Measurements from ENCODE around the gene ALDH1A1.

The ALDH1A1 gene

DNA sequence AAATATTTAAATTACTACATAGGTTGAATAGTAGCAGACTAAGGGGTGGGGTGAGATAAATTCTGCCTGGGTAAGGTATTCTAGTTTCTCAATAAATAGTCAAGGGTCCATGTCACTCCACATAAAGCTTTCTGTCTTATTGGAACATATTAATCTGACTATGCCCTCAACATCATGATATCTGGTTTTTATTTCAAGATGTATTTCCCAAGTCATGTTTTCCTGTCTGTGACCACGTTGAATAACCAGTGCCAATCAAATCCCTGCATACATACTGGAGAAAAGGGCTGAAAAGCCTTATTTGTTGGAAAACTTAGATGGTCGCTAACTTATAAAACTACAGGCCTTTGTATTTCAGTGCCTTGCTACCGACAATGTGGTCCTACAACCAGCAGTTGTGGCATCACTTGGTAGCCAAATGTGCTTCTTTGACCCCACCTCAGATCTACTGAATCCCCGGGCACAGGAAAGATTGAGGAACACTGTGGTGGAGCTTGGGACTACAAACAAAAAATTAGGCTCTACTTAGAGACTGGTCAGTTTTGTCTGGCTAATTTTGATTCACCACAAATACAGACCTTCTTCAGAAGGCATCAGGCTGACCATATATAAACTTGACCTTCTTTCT, 39.4 kb downstream of the ALDH1A1 start:
- DNase-seq = no peak

DNA sequence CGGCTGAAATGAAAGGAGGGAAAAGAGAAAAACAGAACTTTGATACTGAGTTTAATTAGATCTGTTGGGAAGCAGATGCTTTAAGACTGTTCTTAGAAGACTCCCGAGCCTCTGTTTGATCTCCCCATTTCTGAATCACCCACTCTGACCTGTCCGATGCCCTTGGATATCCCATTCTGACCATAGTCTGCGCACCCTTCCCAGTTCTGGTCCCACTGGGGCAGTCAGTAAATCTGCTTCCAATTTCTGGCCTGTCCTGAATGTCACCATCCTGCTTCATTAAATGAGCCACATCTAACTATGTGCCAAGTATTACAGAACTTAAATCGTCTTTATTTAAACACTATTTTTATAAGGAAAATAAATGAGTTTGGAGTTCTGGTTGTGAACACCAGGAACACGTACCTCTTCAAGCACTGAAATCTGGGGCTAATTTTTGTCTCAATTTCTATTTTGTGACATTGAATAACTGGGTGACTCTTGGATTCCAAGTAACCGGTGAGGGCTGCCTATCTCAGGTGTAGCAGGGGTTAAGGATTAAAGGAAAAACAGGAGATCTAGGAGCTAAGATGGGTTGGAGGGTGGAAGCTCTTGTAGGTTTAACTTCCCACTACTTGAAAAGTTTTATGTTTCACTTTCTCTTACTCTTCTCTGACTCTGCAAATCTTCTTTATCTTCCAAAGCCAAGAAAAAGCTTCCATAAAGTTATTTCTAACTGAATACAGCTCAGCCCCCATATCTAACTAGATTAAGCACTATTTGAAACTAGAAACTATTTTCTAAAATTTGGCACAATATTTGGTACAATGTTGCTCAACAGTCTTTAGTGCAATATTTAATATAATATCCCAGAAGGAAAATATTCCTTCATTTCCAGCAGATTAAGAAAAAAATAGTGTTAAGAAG, 40.1 kb downstream of the ALDH1A1 start:
- no peak for DNase-seq

DNA sequence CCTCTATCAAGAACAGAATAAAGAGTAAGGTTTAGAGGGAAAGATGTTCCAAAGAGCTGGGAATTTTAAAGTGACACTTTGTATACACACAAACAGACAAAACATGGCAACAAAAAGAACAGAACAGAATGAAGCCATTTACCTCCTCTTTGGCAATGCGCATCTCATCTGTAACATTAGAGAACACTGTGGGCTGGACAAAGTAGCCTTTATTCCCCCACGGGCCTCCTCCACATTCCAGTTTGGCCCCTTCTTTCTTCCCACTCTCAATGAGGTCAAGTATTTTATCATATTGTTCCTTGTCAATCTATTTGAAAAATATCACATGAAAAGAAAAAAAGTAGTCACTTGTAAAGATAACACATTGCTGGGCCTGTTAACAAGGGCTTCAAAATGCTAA, 41.0 kb downstream of the ALDH1A1 start:
- no peak for DNase-seq

DNA sequence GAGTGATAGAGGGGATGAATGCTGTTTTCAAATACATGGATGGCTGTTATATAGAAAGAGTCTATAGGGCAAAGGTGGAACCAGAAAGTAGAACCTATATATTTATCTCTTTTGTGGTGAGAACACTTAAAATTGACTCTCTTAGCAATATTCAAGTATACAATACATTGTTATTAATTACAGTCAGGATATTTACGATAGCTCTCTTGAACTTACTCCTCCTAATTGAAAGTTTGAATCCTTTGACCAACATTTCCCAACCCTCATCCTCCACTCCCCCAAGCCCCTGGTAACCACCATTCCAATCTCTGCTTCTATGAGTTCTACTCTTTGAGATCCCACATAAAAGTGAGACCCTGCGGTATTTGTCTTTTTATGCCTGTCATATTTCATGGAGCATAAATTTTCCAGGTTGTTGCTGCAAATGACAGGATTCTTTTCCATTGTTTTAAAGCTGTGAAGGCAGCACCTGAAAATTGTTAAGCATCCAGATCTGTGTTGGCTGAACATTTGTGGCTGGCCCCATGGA, 41.5 kb downstream of the ALDH1A1 start:
- no peak for DNase-seq

DNA sequence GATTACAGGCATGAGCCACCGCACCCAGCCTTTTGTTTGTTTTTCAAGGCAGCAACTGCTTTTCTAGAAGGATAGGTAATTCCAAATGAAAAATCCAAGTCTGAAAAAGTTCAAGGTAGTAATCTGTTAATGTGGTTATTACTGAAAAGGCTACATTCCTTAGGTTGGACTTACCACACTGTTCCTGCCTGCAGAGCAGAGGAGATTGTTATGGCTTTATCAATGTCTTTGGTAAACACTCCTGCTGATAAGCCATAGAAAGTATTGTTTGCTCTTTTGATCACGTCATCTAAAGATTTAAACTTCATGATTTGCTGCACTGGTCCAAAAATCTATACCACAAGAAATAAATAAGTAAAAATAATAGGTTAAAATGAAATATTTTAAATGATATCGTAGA, 43.4 kb downstream of the ALDH1A1 start:
- DNase-seq = no peak

DNA sequence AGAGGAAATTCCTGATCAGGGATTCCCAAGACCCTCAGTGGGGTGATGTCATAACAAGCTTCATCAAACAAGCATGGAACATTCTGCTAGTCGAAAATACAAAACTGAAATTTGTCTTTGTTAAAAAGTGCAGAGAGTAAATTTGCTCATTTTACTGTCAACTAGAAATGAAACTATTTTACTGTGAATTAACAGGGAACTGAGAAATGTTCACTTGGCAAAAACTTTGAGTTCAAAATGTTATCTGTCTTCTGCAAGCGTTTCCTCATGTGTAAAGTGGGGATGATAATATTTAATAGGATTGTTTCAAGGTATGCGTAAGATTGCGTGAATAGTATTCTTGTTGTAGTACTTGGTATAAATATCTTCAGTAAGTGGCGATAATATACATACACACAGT, 45.4 kb downstream of the ALDH1A1 start:
- no peak for DNase-seq

DNA sequence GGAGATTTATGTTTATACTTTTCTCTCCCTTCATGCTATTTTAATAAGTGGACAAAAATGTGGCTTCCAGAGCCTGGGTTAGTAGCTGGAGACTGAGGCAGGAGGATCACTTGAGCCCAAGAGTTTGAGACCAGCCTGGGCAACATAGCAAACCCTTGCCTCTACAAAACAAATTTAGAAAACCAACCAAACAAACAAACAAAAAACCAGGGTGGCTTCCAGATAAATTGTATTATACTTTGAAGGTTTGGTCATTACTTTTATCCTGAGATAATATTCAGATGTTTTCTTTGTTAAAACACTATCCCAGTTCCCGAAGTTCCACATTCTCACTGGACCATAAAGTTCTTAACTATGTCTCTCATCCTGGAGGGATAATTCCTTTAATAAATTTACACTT, 46.0 kb downstream of the ALDH1A1 start:
- DNase-seq = no peak

DNA sequence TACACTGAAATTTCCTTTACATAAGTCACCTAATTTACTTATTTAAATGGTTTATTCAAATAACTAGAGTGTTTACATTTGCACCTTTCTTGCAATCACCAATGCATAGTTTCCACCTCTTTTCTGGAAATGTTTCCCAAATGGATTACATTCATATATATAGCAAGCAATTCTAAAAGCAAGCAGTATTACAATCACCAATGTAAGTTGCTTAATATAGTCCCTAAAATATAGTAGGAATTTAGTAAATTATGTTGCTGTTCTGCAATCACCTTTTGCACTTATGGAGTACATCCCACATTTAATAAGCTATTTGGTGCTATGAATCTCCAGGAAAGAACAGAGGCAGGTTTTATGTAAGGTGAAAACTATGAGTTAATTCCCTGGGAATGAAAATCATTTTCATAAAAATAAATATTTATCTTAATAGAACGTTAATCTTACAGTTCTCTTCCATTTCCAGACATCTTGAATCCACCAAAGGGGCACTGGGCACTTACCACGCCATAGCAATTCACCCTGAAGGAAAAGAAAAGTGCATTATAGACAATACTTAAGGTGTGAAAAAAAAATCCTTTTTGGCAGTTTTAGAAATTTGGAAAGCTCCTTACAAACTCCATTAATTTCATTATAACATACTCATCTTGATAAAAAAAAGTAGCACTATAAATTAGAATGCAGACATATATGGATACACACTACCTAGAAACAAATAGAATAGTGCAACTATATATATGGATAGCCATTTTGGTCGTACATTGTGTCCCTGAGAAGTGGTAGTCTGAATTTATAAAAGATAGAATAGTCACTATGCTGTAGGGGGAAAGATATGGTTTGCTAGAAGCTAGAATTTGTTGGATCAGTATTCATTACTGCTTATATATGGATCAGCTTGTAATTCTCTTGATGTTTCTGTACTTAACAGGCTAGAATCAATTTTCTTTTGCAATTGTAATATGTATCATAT, 47.1 kb downstream of the ALDH1A1 start:
- DNase-seq = no peak

DNA sequence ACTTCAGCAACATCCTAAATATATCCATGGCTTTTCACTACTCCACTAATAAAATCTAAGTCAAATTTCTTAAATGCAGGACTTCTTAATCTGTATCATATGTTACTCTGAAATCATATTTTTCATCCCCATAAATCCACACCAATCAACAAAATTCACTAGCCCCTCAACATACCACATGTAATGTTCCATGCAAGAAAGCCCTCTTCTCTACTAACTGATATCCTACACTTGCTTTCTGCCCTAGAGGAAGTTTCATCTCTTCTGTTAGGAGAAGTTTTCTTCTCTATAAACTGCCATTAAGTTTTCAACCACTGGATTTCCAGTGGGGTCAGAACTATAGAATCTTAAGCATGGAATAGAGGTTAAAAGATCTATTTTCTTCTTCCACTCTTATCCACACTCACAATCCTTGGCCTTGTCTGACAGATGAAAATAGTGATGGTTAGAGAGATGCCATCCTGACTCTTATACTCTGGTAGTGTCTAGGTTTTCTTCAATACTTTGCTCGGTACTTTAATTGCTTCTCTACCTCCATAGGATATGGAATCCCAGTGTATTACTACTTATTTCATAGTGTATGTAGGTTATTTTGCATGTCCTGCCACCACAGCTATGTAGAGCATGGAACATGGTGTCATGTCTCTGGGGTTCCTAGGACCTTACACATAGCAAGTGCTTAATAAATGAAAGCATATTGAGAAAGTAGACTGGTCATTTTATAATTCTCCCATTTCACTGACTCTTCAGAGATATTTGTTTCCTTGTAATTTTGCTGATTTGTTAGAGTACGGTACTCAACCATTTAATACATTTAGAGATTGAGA, 48.4 kb downstream of the ALDH1A1 start:
- DNase-seq = no peak

DNA sequence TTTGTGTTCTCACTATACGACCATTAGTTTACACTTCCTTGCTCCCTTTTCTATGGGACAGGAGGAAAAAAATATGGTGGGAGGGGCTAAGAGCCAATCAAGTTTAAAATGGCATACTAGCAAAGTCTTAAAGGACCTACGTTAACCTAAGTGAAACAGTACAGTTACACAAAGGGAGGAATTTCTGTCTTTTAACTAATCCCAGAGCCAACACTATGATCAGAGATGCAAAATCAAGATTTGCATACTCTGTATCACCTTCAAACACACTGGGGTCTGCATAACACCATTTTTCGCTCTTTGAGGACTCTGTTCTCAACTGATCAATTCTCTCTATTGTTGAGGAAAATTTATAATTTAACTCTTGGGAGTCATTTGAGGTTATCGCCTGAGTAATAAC, 49.8 kb downstream of the ALDH1A1 start:
- no peak for DNase-seq

DNA sequence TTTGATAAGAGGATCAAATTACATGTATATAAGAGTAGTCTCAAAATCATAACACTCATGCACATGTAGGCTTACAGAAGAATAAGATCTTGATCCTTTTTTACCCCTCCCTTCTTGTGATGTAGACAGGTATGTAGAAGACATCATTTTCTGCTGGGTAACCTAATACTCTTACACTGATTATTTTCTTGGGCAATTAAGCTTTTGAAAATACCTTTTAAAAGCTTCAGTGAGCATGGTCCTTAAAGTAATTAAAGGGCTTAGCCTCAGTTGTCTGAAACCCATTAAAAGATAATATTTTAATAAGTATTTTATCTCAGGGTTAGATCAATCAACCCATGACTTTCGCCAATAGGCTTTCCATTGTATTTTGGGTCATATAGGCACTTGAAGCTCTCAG, 50.6 kb downstream of the ALDH1A1 start:
- DNase-seq = no peak

DNA sequence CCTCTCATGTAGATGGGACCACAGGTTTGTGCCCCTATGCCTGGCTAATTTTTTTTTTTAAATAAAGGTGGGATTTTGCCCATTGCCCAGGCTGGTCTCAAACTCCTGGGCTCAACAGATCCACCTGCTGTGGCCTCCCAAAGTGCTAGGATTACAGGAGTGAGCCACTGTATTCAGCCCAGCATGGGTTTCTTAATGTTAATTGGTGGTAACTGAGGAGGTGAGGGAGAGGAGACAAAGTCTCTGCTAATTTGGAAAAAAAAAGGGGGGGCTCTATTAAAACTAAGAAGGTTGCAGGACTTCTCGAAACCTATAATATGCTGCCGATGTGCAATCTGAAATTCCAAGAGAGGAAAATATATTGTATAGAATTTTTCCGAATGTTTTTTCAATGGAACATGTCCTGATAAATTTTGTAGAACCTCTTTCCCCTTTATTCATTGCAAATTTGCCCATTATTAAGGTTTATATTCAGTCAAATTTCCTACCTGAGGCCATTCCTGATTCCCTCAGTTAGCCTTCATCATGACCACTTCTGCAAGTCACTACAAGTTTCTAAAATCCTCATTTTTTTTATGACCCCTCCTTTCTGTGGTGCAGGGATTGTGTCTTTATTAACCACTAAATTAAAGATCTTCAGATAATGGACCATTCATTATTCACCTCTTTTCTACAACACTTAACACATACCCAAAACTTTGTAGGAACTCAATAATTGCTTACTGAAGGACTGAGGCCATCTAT, 52.9 kb downstream of the ALDH1A1 start:
- DNase-seq = no peak

DNA sequence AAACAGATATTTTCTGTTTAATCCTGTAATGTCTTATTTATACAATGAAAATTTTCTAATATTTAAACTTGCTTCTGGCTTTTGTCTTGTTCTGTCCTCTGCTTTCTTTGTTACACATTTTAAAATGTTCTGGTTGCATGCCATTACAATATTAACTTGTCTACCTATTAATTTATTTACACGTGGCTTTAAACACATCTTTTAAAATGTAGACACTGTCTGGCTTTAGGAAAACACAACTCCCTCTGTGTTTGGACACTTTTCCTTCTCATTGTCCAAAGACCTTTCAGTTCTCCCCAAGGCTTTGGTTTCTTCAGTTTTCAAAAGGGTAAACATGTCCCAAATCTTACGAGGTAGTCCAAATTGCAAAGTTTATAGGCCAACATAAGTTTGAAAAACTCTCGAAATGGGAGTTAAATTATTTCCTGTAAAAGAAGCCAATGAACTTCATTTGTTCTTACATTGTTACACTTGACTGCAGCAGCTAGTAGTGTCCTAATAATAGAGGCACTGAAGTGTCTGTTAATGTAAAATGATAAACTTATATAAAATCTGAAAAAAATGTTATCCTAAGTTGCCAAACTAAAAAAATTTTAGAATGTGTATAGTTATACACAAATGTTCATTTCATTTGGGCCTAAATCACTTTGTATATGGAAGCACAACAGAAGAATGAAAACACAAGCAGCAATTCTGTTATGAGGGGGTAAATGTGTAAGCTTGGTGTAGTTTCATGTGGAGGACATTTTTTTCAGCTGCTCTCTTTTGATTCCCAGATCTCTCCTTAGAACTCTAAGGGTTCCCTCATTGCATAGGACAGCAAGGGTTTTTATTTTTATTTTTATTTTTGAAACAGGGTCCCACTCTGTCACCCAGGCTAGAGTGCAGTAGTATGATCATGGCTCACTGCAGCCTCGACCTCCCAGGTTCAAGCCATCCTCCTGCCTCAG, 53.8 kb downstream of the ALDH1A1 start:
- no peak for DNase-seq

DNA sequence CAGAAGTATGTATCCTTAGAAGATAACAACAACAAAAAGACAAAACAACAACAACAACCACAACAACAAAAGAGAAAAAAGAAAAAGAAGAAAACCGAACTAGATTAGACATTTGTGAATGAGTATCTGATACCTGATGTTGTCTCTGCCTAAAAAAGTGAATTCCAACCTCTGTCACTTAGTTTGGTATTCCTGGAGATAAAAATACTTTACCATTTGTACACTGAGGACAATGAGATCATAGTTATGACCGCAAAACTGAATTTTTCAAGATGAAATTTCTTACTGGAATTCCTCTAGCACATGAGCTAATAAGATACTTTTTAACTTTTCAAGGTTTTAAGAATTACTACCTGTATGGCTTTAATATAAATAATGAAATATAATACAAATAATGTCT, 54.5 kb downstream of the ALDH1A1 start:
- no peak for DNase-seq

DNA sequence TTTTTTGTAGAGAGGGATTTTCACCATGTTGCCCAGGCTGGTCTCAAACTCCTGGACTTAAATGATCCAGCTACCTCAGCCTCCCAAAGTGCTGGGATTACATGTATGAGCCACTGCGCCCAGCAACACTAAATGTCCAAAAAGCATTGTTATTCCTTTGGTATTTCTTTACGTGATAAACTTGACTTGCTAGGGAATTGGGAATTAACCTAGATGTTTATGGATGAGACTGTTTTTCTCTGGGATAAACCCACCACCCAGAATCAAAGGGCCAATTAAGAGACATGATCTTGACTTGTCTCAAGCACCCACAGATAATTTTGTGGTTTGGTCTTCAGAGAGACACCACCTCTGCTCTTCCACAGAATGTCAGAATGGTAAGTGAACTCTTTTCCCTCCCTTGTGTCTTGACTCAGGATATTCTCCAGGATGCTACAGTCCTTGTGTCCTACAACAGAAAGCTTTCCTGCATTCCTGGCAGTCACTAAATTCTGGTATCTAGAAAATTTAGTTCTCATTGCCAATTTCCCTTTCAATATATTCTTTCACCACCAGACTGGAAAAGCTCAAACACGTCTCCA, 55.7 kb downstream of the ALDH1A1 start:
- DNase-seq = no peak

DNA sequence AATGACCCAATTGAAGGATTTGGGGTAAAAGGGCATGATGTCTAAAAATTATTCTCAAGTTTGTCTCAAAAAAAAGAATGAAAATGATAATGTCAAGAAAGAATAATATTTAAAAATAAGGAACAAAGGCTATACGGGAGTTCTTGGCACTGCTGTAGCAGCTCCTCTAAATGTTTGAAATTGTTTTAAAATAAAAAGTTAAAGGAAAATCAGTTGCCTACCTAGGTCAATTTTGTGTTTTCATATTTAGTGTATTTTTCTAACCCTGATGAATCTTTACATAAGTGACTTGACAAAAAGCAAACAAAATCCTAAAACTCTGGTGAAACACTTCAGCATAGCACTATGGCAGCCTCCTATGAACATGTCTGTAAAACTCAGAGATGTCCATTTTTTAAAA, 56.4 kb downstream of the ALDH1A1 start:
- no peak for DNase-seq

DNA sequence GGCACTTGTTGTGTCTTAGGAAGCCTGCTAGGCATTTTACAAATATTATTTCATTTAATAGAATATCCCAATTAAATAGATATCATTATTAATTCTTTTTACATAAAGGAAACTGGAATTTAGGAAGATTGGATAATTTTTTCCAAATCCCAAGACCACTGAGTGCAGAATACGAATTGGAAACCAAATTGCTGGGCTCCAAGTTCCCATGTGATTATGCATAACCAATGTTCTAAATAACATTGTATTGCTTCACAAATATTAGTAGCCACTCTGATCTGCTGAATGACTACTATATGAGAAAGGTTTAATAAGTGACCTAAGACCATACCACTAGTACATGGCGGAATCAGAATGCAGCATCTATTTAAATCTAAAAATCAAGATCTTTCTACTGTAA, 57.7 kb downstream of the ALDH1A1 start:
- DNase-seq = no peak

DNA sequence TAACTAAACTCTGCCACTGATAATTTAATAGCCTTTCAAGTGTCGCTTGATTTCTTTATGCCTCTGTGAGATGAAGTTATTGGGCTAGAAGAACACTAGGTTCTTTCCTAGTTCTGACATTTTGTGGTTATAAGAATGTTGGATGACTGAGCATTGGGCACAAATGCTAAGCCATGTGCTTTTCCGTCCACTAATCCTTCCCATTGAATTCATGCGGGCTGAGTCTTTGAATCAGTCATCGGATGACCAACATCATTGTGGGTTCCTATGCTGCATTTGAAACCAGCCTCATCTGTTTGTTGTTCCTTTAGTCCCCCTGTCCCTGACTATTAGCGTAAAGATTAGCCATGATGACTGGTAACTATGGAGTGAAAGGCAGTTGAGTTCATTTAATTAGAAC, 58.5 kb downstream of the ALDH1A1 start:
- no peak for DNase-seq

DNA sequence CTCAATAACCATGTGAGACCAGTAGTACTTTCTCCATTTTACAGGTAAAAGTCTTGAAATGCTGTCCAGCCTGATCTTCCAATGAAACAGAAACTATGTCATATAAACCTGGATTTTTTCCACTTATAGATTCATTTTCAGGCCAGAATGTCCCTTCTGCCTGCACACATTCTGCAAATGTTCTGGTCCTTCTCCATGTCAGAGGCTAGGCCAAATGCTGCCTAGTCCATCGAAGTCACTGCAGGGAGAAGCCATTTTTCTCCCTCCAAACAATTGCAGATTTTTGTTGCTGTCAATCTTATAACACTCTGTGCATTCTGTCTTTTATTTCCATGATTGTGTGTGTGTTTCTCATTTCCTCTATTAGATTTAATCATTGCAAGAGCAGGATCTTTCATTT, 59.4 kb downstream of the ALDH1A1 start:
- no peak for DNase-seq

DNA sequence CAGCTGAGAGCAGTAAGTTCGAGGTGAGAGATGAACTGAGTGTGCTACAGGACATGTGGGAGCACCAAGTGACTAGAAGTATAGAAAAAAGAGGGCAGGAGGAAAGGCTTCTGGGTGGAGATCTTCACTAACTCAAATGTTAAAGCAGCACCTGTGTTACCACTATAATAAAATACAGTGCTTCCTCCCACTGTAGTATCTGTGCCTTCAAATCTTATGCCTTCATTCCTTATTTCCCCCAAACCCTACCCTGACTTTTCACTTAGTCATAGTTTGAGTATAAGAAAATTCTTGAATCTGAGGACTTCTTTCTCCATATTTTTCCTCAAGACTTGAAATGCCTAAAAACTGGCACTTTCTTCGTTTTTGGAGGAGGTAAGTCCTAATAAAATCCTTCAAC, 61.8 kb downstream of the ALDH1A1 start:
- DNase-seq = no peak
